D721Med (cell line): ENCODE measurements around the gene EVA1A.
A peak's percentile ranks its signal among the peaks of the same experiment; 100 is the strongest.

Source experiments
- DNase-seq: peaks from one replicate; pipeline ENCODE4 v3.0.0; 2011; ENCODE audit warnings: low spot score; ENCODE audit not compliant: insufficient read length
- FAIRE-seq: peaks from 2 replicates; lab custom pipeline; 2011; peaks lifted over from hg19 to GRCh38; lab: Jason Lieb, UNC
- TF ChIP-seq, protein P1 (sequence below): IDR thresholded peaks from 2 replicates; pipeline ENCODE4 v1.5.1; 2012; ENCODE audit warnings: mild to moderate bottlenecking, control low read depth; ENCODE audit not compliant: insufficient read depth; ENCODE audit errors: missing control alignments

Gene EVA1A

DNA sequence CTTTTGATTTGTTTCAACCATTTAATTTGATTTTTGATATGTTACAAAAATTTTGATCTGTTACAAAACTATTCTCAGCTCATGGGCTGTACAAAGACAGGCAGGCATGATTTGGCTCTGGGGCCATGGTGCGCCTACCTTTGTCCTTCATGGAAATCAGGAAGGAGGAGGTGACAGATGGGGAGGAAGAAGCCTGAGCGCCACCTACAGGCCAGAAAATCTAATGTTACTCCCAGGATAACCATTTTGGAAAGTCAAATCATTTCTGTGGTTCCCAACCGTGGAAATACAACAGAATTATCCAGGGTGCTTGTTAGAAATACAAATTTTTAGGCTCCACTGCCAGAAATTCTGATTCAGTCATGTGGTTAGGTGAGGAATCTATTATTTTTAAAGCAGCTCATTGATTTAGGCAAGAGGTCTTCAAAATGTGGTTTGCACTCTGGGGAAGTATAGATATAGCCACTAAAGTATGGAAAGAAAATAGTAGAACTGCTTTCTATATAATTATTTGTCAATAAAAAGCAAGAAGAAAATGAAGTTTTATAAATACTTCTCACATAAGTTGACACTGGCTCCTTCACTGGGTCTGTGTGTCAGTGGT, 93.9 kb downstream of the EVA1A start:
- TF ChIP-seq, protein P1, sequence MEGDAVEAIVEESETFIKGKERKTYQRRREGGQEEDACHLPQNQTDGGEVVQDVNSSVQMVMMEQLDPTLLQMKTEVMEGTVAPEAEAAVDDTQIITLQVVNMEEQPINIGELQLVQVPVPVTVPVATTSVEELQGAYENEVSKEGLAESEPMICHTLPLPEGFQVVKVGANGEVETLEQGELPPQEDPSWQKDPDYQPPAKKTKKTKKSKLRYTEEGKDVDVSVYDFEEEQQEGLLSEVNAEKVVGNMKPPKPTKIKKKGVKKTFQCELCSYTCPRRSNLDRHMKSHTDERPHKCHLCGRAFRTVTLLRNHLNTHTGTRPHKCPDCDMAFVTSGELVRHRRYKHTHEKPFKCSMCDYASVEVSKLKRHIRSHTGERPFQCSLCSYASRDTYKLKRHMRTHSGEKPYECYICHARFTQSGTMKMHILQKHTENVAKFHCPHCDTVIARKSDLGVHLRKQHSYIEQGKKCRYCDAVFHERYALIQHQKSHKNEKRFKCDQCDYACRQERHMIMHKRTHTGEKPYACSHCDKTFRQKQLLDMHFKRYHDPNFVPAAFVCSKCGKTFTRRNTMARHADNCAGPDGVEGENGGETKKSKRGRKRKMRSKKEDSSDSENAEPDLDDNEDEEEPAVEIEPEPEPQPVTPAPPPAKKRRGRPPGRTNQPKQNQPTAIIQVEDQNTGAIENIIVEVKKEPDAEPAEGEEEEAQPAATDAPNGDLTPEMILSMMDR = peak; percentile 67
- no peak for FAIRE-seq
- no peak for DNase-seq

DNA sequence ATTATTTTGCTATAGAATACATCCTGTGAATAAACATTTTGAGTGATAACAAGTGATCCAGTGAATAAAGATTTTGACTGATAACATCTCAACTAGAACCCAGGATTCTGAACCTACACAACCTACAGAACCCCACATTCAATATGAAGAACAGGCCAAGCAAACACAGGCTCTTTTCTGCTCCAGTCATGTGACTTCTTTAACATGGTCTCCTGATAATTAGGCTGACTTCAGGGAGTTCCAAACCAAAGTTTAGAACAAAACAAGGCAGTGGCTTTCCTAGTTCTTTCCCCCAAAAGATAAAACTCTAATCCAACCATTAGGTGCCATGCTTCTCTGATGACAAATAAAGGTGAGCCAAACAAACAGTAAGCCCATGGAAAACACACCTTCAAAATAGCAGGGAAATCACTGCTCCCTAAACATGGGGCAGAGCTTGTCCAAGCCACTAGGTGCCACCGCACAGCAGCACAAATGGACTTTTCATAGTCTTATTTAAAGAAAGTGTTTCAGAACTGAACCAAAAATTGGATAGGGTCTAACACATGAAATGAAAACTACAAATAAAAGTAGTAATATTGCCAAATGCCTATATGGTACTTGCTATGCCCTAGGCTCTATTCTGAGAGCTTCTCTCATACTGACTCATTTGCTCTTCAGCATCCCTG, 95.3 kb downstream of the EVA1A start:
- no peak for FAIRE-seq
- TF ChIP-seq, protein P1 = no peak
- no peak for DNase-seq

DNA sequence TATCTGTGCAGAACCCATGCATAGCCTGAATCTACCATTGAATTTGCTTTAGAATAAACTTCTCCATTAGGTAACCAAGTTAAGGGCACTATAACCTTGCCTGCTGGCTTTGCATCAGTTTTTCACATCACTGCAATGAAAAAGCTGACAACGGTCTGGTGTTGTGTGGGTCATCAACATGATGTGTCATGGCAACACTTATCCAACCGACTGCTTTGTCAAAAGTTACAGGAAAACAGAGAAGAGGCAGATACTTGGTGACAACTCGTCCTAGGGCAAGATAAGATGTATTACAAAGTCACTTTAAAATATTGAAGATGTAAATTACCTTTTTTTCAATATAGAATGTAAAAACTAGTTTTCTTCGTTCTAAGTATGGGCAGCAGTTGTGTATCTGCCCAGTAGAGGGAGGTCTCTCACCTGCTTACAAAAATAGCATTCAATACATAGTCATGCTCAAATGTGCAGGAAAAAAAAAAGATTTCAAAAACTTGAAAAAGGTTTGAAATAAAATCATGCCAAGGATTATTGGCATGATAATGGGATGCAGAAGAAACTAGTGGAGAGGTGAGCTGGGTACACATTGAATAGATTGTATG, 96.3 kb downstream of the EVA1A start:
- TF ChIP-seq, protein P1 = peak; percentile 62
- DNase-seq (no peak), FAIRE-seq (peak; percentile 41)

DNA sequence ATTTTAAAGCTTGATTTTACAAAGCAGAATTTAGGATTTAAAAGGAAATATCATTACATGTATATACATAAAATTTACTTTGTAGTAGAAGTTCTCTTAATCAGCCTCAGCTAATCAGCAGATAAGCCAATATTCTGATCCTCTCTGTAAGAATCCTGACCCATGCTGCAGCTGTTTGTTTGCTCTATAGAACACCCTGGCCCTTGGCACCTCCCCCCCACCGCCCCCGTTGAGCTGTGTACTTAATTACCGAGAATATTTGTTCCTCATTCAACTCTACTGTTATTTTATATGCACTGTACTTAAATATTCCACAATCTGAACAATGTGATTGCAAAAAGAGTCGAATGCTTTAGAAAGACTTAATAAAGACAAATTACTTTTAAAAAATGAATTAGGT, 98.0 kb downstream of the EVA1A start:
- FAIRE-seq = no peak
- DNase-seq = peak; percentile 25
- TF ChIP-seq, protein P1 = no peak

DNA sequence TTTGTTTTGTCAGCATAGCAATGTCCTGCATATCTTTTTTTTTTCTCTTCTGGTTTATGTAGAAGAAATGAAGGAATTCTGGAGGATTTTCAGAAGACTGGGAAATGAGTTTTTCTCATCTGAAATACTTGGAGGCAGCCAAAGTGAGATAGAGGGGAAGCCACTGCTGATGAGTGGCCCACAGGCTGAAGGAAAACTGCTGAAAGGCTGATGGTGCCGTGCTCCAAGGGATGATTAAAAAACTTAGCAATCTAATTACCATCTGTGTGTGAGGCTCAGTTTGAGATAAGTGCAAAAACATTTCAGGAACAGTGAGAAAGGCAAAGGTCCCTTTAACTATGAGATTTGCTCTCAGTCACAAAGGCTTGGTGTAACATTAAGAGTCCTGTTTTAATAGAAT, 98.5 kb downstream of the EVA1A start:
- TF ChIP-seq, protein P1 = no peak
- FAIRE-seq (no peak), DNase-seq (no peak)

DNA sequence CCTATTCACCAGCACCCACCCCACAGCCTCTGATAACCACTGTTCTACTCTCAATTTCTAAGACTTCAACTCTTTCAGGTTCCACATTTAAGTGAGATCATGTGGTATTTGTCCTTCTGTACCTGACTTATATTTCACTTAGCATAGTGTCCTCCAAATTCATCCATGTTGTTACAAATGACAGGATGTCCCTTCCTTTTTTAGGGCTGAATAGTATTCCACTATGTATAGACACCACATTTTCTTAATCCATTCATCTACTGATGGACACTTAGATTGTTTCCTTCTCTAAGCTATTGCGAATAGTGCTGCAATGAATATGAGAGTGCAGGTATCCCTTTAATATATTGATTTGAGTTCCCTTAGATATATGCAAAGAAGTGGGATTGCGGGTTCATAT, 100.1 kb downstream of the EVA1A start:
- FAIRE-seq (no peak), DNase-seq (no peak)
- TF ChIP-seq, protein P1 = no peak

DNA sequence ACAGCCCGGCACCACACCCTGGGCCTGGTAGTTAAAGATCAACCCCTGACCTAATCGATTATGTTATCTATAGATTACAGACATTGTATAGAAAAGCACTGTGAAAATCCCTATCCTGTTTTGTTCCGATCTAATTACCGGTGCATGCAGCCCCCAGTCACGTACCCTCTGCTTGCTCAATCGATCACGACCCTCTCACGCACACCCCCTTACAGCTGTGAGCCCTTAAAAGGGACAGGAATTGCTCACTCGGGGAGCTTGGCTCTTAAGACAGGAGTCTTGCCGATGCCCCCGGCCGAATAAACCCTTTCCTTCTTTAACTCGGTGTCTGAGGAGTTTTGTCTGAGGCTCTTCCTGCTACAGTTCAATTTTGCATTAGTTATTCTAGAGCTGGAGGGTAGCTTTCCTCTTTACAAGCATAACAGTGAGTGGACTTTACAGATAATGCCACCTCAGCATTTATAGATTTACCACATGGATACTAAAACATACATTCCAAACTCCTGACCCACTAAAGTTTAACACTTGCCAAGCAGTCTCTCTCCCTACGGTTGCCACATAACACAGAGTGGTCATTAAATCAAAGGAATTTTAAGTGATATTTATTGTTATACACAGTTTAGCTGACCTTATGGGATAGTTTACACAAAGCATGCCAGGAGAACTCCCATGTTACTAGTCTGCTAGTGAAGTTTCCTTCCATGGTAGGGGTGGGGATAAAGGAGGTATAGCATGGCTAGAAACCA, 101.0 kb downstream of the EVA1A start:
- TF ChIP-seq, protein P1 = no peak
- DNase-seq (no peak), FAIRE-seq (no peak)
